Left lung (tissue), 10 donors: ENCODE data around the gene KDM4B. TPM values are rescaled to one million over a fixed set of nuclear protein-coding genes. Genes with fewer than 3 reads are reported as not detected.

Source experiments
- ATAC-seq: fragments of 200-7000 bp; cut with Tn5 transposase; one replicate; pipeline ENCODE4 v1.9.1; 2020; ENCODE audit warnings: moderate library complexity
- DNase-seq, 4 donors: peaks; one replicate each; pipeline ENCODE4 v3.0.0-alpha.2; 2013 to 2020
- H3K27ac ChIP-seq, 2 donors: fragments of 200-600 bp; sonication (generic) in 1 of 2; one replicate each; pipeline versions ENCODE4 v1.5.0 to v1.8.0; 2020 to 2021
- H3K27me3 ChIP-seq, 2 donors: fragments of 200-600 bp; sonication (generic) in 1 of 2; one replicate each; pipeline versions ENCODE4 v1.5.0 to v1.8.0; 2020 to 2021
- H3K36me3 ChIP-seq, 2 donors: fragments of 200-600 bp; sonication (generic) in 1 of 2; one replicate each; pipeline versions ENCODE4 v1.5.0 to v1.8.0; 2020 to 2021
- H3K4me1 ChIP-seq, 2 donors: fragments of 200-600 bp; one replicate each; pipeline ENCODE4 v1.8.0; 2021
- H3K4me3 ChIP-seq, 2 donors: fragments of 200-600 bp; sonication (generic) in 1 of 2; one replicate each; pipeline versions ENCODE4 v1.5.0 to v1.8.0; 2020 to 2021; ENCODE audit warnings: mild to moderate bottlenecking in 1 of 2
- H3K9me3 ChIP-seq, 2 donors: fragments of 200-600 bp; sonication (generic) in 1 of 2; one replicate each; pipeline versions ENCODE4 v1.5.0 to v1.8.0; 2020 to 2021
- intact Hi-C, 2 donors: fragments of 100-400 bp; cut with DNase I; formaldehyde crosslinking; loops; one replicate each; pipeline versions ENCODE4 v1.11.2 to v1.14.2; 2022
- polyA plus RNA-seq, 6 donors: library from polyadenylated mRNA; unstranded; fragments of 120-200 nt; gene quantifications; one replicate each; pipeline ENCODE4 v1.2.1, GENCODE V29; 2013; ENCODE audit not compliant: insufficient read length in 6 of 6
- total RNA-seq, 2 donors: library from RNA; stranded (reverse); fragmentation: NEBNext Ultra II Directional; extraction: Animal tissue kit (Norgen Biotek cat#: 25700); gene quantifications; one replicate each; pipeline ENCODE4 v1.2.1, GENCODE V29; 2021
- TF ChIP-seq, protein P1 (sequence below), 2 donors: fragments of 200-600 bp; sonication (generic) in 1 of 2; IDR thresholded peaks; one replicate each; pipeline versions ENCODE4 v1.5.0 to v1.8.0; 2021; ENCODE audit warnings: antibody characterized with exemption in 2 of 2
- donor health status: DM: no; HTN: yes; CAD: no.
- donor health status: DM: no; HTN: no; CAD: no.

KDM4B gene
- total and polyA plus RNA-seq, 8 donors, result 24.6 to 42.1 (median 31.1) TPM

- Histone ChIP-seq H3K4me1 (peaks cover 0 to 19% of the 10 kb centered on the region in 2 donors), H3K9me3 (no peaks in the 10 kb centered on the region), H3K36me3 (peaks cover 0 to 40% of the 10 kb centered on the region in 2 donors), H3K27me3 (no peaks in the 10 kb centered on the region), H3K4me3 (no peak overlapping the region), H3K27ac (no peak overlapping the region)
- ATAC-seq, result no peak
- intact Hi-C loops, result no loop called here
- TF ChIP-seq, protein P1, sequence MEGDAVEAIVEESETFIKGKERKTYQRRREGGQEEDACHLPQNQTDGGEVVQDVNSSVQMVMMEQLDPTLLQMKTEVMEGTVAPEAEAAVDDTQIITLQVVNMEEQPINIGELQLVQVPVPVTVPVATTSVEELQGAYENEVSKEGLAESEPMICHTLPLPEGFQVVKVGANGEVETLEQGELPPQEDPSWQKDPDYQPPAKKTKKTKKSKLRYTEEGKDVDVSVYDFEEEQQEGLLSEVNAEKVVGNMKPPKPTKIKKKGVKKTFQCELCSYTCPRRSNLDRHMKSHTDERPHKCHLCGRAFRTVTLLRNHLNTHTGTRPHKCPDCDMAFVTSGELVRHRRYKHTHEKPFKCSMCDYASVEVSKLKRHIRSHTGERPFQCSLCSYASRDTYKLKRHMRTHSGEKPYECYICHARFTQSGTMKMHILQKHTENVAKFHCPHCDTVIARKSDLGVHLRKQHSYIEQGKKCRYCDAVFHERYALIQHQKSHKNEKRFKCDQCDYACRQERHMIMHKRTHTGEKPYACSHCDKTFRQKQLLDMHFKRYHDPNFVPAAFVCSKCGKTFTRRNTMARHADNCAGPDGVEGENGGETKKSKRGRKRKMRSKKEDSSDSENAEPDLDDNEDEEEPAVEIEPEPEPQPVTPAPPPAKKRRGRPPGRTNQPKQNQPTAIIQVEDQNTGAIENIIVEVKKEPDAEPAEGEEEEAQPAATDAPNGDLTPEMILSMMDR (IDR thresholded peaks at IDR 0.05), result no peak
- DNase-seq, result no peak
Measured at GRCh38 chr19:5129691-5130090, 160.8 kb downstream of the KDM4B start.

DNA sequence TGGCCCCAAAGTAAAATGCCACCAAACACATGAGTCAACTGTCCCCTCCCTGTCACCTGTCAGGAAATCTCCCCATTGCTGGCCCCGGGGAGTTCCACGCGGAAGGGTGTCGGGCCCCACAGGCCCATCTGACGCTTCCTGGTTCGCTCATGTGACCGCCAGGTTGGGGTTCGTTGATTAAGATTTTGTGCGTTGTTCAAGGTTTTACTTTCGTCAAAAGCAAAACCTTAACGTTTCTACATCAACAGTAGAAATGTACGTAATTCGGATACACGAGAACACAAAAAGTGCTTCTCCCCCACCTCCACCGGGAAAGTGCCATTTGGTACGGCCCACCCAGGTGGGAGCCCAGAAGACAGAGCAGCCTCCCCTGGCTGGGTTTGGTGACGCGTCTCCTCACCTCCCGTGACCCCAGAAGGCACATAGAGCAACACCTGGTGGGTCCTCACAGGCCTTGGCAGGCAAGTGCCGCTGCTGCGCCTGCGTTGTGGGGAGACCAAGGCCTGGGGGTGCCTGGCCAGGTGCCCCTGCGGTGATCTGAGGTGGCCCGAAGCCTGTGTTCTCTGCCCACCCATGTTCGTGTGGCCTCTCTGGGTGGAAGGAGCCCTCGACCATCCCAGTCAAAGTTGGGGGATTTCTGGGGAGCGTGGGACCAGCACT lies 161.6 kb downstream of the KDM4B start:
- Histone ChIP-seq H3K9me3 (no peaks in the 10 kb centered on the region), H3K4me1 (peaks cover 0 to 19% of the 10 kb centered on the region in 2 donors), H3K4me3 (no peak overlapping the region), H3K27me3 (no peaks in the 10 kb centered on the region), H3K27ac (no peak overlapping the region), H3K36me3 (peaks cover 0 to 48% of the 10 kb centered on the region in 2 donors)
- ATAC-seq (no peak), DNase-seq (no peak)
- intact Hi-C loops, result no loop called here
- TF ChIP-seq, protein P1 (IDR thresholded peaks at IDR 0.05), result no peak

DNA sequence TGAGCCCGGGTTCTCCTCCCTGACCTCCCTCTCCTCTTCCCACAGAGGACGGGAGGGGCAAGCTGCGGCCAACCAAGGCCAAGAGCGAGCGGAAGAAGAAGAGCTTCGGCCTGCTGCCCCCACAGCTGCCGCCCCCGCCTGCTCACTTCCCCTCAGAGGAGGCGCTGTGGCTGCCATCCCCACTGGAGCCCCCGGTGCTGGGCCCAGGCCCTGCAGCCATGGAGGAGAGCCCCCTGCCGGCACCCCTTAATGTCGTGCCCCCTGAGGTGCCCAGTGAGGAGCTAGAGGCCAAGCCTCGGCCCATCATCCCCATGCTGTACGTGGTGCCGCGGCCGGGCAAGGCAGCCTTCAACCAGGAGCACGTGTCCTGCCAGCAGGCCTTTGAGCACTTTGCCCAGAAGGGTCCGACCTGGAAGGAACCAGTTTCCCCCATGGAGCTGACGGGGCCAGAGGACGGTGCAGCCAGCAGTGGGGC lies 162.2 kb downstream of the KDM4B start:
- TF ChIP-seq, protein P1 (IDR thresholded peaks at IDR 0.05), result no peak
- intact Hi-C loops, result no loop called here
- Histone ChIP-seq H3K4me1 (peaks cover 0 to 19% of the 10 kb centered on the region in 2 donors), H3K36me3 (peaks cover 0 to 53% of the 10 kb centered on the region in 2 donors), H3K27me3 (no peaks in the 10 kb centered on the region), H3K4me3 (no peak overlapping the region), H3K27ac (no peak overlapping the region), H3K9me3 (no peaks in the 10 kb centered on the region)
- no peak for ATAC-seq
- no peak for DNase-seq

GRCh38 chr19:5131506-5132205 lies 162.7 kb downstream of the KDM4B start:
- no peak for DNase-seq
- TF ChIP-seq, protein P1 (IDR thresholded peaks at IDR 0.05), result no peak
- H3K9me3 ChIP-seq, result no peaks in the 10 kb centered on the region
- no peaks in the 10 kb centered on the region for H3K27me3 ChIP-seq
- H3K27ac ChIP-seq, result no peak overlapping the region
- H3K4me3 ChIP-seq, result no peak overlapping the region
- intact Hi-C loops, result no loop called here
- peaks cover 0 to 19% of the 10 kb centered on the region in 2 donors for H3K4me1 ChIP-seq
- peaks cover 0 to 59% of the 10 kb centered on the region in 2 donors for H3K36me3 ChIP-seq
- ATAC-seq, result no peak

GRCh38 chr19:5132206-5132560 lies 163.3 kb downstream of the KDM4B start:
- intact Hi-C loops, result no loop called here
- H3K4me1 ChIP-seq, result peaks cover 0 to 19% of the 10 kb centered on the region in 2 donors
- no peaks in the 10 kb centered on the region for H3K9me3 ChIP-seq
- TF ChIP-seq, protein P1 (IDR thresholded peaks at IDR 0.05), result no peak
- peaks cover 0 to 65% of the 10 kb centered on the region in 2 donors for H3K36me3 ChIP-seq
- H3K27me3 ChIP-seq, result no peaks in the 10 kb centered on the region
- peak in 2 of 4 donors; percentile 26 to 73 for DNase-seq
- no peak overlapping the region for H3K4me3 ChIP-seq
- H3K27ac ChIP-seq, result no peak overlapping the region
- peak; percentile 7 for ATAC-seq
